GM21447 (cell line): Measurements from ENCODE around the gene VPS41.

Source experiments
- ATAC-seq: cut with Tn5 transposase; IDR thresholded peaks from one replicate; pipeline ENCODE4 v1.9.1; 2021; ENCODE audit not compliant: unreplicated experiment

Gene VPS41

DNA sequence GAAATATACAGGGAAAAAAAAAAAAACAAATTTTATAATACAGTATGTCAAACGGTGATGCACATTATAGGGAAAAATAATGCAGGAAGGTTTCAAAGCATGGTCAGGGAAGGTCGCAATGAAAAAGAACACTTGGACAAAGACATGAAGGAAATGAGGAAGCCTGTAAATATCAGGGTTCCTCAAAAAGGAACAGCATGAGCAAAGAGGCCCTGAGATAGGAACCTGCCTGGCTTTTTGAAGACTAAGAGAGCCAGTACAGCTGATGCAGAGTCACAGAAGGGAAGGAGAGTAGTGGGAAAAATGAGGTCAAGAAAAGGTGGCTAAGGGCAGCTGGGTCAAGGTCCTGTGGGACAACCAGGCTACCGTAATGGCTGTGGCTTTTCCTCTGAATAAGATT, 1.9 kb downstream of the VPS41 start:
- ATAC-seq, result no peak

DNA sequence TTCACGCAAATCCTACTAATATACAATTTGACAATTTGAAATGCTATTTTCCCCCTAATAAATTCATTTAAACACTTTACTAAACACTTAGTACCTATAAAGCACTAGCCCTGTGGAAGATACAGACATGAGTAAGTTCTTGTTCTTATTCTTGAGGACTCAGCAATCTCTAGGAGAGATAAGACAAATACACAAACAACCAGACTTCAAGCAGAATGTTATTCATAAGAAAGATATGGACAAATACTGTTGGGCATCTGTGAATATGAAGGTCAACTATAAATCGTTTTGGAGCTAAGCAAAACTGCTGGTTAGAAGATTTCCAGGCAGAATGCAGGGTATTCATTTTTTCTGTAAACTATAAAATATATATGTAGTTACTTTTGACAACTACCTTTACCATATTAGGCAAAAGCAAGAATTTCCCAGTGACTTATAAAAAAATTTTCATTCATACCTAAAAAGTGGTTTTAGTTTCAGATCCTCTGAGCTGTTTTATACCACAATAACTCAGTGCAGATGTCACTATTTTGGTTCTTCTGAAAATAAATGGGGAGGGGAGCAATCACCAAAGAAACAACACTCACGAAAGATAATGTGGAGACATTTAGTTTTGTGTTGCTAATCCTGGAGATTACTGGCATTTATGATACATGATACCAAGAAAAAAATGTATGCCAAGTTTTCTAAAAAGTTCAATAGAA, 3.8 kb downstream of the VPS41 start:
- no peak for ATAC-seq

GRCh38 chr7:38903057-38903456, 5.9 kb downstream of the VPS41 start:
- ATAC-seq, result no peak

- ATAC-seq, result no peak
Measured at GRCh38 chr7:38902449-38902848, 6.5 kb downstream of the VPS41 start.

GRCh38 chr7:38893061-38893460, 15.9 kb downstream of the VPS41 start:
- ATAC-seq, result no peak

- ATAC-seq, result no peak
Measured at GRCh38 chr7:38890597-38890996, 18.4 kb downstream of the VPS41 start.

DNA sequence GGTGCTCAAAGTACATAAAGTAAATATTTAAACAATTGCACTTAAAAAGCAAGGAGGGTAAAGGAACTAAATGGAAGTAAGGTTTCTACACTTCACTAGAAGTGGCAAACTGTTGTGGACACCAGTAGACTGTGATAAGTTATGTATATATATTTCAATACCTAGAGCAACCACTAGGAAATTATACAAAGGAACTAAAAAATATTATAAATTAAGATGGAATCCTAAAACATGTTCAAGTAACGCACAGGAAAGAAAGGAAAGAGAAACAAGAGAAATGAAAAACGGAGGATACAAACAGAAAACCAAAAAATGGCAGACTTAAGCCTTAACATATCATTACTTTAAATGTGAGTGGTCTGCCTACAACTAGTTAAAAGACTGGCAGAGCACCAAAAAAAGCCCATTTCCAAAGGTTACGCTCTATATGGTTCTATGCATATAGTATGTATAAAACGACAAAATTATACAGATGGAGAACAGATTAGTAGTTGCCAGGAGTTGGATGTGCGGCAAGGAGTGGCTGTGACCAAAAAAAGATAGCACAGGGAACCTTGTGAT, 19.0 kb downstream of the VPS41 start:
- no peak for ATAC-seq

DNA sequence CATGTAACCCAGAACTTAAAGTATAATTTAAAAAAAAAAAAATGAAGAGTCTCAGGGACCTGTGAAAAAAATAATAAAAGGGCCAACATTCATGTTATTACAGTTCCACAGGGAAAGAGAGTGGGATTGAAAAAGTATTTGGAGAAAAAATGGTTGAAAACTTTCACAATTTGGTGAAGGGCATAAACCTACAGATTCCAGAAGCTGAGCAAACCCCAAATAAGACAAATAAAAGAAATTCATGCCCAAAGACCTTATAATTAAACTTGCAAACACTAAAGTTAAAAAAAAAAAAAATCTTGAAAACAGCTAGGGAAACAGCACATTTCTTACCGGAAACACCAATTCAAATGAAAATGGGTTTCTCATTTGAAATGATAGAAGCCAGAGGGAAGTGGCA, 19.9 kb downstream of the VPS41 start:
- ATAC-seq, result no peak

- ATAC-seq, result no peak
Measured at GRCh38 chr7:38886265-38886664, 22.7 kb downstream of the VPS41 start.

GRCh38 chr7:38883706-38884105, 25.3 kb downstream of the VPS41 start:
- no peak for ATAC-seq

- no peak for ATAC-seq
Measured at GRCh38 chr7:38881947-38882684, 26.9 kb downstream of the VPS41 start.

DNA sequence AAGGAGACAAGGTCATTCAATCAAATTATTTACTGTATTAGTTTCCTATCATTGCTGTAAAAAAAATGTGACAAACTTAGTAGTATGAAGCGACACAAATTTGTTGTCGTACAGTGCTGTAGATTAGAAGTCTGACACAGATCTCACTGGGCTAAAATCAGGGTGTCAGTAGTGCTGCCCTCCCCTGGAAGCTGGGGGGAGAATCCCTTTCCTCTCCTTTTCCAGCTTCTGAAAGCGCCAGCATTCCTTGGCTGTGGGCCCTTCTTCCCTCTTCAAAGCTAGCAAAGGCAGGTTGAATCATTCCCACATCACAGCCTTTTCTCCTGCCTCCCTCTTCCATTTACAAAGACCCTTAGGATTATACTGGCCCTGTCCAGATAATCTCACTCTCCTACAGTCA, 28.0 kb downstream of the VPS41 start:
- no peak for ATAC-seq

DNA sequence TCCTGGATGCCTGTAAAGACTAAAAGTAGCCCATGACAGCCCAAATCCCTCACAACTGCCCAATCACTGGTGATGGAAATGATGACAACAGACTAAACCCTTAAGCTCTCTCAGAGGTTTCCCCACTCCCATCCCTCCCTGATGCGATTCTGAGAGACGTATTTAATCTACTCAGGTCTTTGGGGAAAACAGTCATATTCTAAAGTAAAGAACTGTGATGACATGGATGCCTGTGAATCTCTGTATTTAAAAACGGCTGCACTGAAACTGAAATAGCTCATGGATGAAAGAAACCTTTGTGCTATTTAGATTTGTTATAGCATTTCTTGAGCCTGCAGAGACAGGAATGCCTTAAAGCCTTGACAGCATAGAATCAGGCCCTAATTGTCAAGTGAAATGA, 28.5 kb downstream of the VPS41 start:
- no peak for ATAC-seq

DNA sequence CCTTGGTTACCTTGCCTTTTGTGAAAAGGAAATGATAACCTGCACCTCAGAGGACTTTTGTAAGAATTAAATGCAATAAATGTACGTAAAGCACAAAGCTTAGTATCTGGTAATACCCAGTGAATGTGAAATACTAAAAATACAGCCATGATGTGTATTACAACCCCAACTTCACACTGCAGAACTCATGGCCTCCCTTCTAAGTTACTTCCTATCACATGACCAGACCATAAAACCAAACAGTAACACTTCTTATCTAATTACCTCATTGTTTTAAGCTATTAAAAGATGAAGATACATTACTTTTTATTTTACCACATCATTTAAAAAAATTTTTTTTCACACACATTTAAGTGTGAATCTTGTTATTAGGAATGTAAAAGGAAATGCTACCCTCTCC, 29.0 kb downstream of the VPS41 start:
- no peak for ATAC-seq

DNA sequence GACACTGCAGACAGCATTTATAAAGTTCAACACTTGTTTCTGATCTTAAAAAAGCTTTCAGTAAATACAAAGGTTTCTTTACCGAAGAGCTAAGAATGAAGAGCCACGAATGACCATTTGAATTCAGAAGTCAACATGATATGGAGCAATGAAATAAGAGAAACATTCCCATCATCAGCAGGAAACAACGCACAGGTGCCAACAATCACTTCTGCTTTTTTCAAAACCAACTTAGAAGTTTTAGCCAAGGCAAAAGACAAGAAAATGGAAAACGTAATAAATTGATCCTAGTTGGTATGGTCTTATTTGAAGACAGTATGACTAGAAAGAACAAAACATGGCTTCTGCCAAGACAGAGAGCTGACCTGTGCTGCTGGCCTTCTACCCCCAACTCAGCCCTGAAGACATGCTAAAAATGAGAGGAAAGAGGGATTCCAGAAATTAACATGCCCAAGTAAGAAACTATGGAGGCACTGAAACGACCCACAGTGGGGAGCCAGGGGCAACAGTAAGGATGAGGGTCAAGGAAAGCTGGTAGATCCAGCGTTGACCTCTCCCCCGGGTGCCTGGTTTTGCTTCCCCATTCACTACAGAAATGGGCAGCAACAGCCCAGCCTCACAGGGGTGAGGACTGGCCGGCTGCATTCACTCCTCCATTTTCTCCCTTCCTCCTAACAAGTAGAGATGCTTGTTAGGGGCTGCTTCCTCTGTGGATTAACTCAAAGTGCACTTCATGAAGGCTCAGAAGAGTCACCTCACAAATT, 30.1 kb downstream of the VPS41 start:
- no peak for ATAC-seq

GRCh38 chr7:38873433-38873832, 35.6 kb downstream of the VPS41 start:
- no peak for ATAC-seq

DNA sequence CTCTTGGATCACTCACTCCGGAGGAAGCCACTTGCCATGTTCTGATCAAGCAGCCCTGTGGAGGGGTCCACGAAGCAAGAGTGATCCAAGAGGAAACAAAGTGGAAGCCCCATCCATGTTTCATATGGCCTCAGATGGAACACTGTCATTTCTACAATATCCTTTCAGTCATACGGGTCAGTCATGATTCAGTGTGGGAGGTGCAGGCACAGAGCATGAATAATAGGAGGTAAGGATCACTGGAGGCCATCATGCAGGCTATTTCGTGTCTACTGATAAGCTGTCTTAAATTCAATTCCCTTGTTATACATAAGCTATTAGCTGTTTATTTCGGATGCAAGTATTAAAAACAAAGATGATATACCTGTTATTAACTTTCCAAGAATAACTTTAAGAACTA, 36.8 kb downstream of the VPS41 start:
- no peak for ATAC-seq

DNA sequence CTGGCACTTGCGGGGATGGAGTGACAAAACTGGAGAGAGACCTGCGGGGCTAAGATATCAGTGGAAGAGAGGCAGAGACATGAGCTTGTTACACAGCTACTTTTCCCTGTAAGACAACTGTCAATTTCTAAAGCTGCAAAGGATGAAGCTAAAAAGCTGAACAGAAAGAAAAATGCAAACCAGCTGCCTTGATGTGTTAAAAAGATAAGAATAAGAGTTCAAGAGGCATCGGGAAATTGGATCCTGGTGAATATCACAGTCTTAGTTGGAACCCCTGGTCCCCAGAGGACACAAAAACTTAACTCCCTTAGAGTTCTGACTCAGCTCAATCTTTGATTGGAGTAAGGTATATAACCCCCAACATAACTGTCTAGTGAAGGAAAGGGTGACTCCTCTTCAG, 38.8 kb downstream of the VPS41 start:
- ATAC-seq, result no peak

DNA sequence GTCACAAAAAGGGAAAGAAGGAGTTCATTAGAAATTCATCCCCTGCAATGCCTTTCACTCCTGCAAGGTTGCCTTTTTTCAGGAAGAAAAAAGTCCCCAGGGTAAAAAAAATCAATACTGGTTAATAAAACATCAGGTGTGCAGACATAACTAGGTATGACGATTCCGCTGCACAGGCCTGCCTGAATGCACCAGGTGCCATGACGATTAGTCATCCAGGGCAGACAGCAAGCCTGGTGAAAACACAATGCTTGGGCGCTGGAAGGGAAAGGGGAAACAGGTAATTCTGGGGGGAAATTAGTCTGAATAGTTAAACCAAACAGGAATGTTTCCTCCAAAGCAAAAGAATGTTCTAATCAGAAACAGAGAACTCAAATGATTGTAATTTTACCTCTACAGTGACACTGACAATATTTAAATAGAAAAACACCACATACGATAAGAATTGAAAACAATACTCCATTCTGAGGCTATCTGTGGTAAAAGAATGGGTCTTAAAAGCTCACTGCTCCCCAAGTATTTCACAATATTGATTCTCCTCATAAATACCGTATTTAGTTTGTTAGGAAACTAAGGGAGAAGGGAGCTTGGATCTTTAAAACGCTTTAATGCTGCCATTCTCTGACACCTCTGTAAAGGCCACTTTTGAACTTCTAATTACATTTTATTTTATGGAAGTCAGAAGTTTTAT, 45.2 kb downstream of the VPS41 start:
- no peak for ATAC-seq

GRCh38 chr7:38862666-38863065, 46.3 kb downstream of the VPS41 start:
- ATAC-seq, result no peak

- ATAC-seq, result no peak
Measured at GRCh38 chr7:38858259-38858884, 50.6 kb downstream of the VPS41 start.
